ENCODE data around the gene CHST12.

DNA sequence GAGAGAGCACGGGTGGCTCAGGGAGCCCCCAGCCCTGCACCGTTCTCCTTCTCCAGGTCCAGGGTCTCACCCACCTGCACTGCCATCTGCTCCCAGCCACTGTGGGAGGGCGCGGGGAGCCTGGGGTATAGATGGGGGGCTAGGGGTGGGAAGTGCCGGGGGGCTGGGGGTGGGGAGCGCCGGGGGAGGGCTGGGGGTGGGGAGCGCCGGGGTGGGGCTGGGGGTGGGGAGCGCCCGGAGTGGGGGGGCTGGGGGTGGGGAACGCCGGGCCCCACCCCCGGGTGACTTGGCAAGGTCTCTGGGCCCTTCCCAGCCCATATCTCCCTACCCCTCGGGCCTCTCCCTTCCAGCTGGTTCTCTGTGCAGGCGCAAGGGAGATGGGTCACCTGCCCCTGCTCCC is 72.9 kb downstream of the CHST12 start, which contains the start of gene GRIFIN:
- TF ChIP-seq, protein P1, sequence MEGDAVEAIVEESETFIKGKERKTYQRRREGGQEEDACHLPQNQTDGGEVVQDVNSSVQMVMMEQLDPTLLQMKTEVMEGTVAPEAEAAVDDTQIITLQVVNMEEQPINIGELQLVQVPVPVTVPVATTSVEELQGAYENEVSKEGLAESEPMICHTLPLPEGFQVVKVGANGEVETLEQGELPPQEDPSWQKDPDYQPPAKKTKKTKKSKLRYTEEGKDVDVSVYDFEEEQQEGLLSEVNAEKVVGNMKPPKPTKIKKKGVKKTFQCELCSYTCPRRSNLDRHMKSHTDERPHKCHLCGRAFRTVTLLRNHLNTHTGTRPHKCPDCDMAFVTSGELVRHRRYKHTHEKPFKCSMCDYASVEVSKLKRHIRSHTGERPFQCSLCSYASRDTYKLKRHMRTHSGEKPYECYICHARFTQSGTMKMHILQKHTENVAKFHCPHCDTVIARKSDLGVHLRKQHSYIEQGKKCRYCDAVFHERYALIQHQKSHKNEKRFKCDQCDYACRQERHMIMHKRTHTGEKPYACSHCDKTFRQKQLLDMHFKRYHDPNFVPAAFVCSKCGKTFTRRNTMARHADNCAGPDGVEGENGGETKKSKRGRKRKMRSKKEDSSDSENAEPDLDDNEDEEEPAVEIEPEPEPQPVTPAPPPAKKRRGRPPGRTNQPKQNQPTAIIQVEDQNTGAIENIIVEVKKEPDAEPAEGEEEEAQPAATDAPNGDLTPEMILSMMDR (conservative IDR thresholded peaks at IDR 0.05; ENCODE audit: low read depth, low read length): no peak
- TF ChIP-seq FOS (IDR thresholded peaks at IDR 0.05; ENCODE audit: low read depth, low read length): no peak
- TF ChIP-seq POLR2A (IDR thresholded peaks at IDR 0.05; ENCODE audit: low read depth, low read length): no peak
- no peak for TF ChIP-seq MXI1 (IDR thresholded peaks at IDR 0.05; ENCODE audit: borderline replicate concordance, low read depth, low read length)
- no peak for TF ChIP-seq NFE2L2 (IDR thresholded peaks at IDR 0.05; ENCODE audit: low read depth, low read length)
- no peak for TF ChIP-seq MAFK (IDR thresholded peaks at IDR 0.05; ENCODE audit: low read depth, low read length)
- no peak for TF ChIP-seq SMC3 (IDR thresholded peaks at IDR 0.05; ENCODE audit: low read depth, low read length)
- no peak for TF ChIP-seq CEBPB (IDR thresholded peaks at IDR 0.05; ENCODE audit: low read depth, low read length)
- TF ChIP-seq RCOR1 (IDR thresholded peaks at IDR 0.05; ENCODE audit: insufficient replicate concordance, low read length): no peak
- TF ChIP-seq, protein P2, sequence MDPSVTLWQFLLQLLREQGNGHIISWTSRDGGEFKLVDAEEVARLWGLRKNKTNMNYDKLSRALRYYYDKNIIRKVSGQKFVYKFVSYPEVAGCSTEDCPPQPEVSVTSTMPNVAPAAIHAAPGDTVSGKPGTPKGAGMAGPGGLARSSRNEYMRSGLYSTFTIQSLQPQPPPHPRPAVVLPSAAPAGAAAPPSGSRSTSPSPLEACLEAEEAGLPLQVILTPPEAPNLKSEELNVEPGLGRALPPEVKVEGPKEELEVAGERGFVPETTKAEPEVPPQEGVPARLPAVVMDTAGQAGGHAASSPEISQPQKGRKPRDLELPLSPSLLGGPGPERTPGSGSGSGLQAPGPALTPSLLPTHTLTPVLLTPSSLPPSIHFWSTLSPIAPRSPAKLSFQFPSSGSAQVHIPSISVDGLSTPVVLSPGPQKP (IDR thresholded peaks at IDR 0.05; ENCODE audit: borderline replicate concordance, low read depth, low read length): no peak

Measured in IMR-90 (cell line).